Gastroesophageal sphincter (tissue), 3 donors: Measurements from ENCODE around the gene CHST15.

Experiments
- POLR2AphosphoS5 ChIP-seq: sonication (generic); formaldehyde crosslinking; IDR thresholded peaks from one replicate; pipeline ENCODE4 v1.6.1; 2017; ENCODE audit warnings: antibody characterized with exemption
- TF ChIP-seq, protein P1 (sequence below), 4 experiments: fragments of 200-600 bp in 2 of 4; fragments of 450-650 bp in 2 of 4; sonication (generic) in 1 of 4; IDR thresholded peaks; one replicate each; pipeline ENCODE4 v1.5.1; 2017 to 2019; ENCODE audit warnings: antibody characterized with exemption in 4 of 4, mild to moderate bottlenecking in 2 of 4, moderate library complexity in 2 of 4

DNA sequence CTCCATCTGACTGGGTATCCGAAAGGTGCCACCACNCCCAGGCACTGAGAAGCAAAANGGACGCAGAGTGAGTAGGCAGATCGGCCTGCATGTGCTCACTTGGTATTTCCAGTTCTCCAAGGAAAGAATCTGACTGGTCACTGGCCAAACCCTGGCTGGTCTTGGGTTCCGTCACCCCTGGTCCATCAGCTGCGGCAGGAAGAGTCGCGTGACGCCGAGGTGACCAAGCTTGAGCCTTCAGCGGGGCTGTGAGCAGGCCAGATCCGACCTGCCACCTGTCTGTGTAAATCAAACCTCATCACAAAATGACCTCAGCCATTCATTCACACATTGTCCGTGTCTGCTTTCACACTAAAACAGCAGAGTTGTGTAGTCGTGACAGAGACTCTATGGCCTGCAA, 28.8 kb upstream of the CHST15 start:
- TF ChIP-seq, protein P1, sequence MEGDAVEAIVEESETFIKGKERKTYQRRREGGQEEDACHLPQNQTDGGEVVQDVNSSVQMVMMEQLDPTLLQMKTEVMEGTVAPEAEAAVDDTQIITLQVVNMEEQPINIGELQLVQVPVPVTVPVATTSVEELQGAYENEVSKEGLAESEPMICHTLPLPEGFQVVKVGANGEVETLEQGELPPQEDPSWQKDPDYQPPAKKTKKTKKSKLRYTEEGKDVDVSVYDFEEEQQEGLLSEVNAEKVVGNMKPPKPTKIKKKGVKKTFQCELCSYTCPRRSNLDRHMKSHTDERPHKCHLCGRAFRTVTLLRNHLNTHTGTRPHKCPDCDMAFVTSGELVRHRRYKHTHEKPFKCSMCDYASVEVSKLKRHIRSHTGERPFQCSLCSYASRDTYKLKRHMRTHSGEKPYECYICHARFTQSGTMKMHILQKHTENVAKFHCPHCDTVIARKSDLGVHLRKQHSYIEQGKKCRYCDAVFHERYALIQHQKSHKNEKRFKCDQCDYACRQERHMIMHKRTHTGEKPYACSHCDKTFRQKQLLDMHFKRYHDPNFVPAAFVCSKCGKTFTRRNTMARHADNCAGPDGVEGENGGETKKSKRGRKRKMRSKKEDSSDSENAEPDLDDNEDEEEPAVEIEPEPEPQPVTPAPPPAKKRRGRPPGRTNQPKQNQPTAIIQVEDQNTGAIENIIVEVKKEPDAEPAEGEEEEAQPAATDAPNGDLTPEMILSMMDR (IDR thresholded peaks at IDR 0.05): no peak
- no peak for TF ChIP-seq POLR2AphosphoS5
